GM19463 (cell line): Measurements from ENCODE around the gene CAPN9.
"Not testable (repeated sequence)": the region's sequence is repeated elsewhere in the genome, so short reads cannot be mapped to it uniquely, and the experiment has no call there.

Experiments used
- ATAC-seq: cut with Tn5 transposase; IDR thresholded peaks from one replicate; pipeline ENCODE4 v1.9.1; 2021; ENCODE audit warnings: mild to moderate bottlenecking, moderate library complexity; ENCODE audit not compliant: unreplicated experiment

Gene CAPN9

DNA sequence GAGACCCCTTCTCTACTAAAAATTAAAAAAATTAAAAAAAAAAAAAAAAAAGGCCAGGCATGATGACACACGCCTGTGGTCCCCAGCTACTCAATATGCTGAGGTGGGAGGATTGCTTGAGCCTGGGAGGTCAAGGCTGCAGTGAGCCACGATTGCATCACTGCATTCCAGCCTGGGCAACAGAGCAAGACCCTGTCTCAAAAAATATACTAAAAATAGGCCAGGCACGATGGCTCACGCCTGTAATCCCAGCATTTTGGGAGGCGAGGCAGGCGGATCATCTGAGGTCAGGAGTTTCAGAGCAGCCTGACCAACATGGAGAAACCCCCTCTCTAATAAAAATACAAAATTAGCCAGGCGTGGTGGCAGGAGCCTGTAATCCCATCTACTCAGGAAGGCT is 98.0 kb downstream of the CAPN9 start:
- not testable (repeated sequence) for ATAC-seq

DNA sequence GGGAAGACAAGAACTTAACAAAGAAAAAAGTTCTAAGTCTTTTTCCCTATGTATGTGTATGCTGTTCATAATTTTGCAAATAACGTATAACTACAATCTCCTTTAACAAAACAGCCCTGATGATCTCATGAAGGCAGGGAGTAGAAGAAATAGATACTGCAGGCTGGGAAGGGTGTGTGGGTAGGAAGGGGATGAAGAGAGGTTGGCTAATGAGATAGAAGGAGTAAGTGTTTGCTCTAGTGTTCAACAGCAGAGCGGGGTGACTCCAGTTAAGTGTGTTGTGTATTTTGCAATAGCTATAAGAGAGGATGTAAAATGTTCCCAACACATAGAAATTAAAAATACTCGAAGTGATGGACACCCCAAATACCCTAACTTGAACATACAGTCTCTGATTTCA is 101.0 kb downstream of the CAPN9 start:
- no peak for ATAC-seq

DNA sequence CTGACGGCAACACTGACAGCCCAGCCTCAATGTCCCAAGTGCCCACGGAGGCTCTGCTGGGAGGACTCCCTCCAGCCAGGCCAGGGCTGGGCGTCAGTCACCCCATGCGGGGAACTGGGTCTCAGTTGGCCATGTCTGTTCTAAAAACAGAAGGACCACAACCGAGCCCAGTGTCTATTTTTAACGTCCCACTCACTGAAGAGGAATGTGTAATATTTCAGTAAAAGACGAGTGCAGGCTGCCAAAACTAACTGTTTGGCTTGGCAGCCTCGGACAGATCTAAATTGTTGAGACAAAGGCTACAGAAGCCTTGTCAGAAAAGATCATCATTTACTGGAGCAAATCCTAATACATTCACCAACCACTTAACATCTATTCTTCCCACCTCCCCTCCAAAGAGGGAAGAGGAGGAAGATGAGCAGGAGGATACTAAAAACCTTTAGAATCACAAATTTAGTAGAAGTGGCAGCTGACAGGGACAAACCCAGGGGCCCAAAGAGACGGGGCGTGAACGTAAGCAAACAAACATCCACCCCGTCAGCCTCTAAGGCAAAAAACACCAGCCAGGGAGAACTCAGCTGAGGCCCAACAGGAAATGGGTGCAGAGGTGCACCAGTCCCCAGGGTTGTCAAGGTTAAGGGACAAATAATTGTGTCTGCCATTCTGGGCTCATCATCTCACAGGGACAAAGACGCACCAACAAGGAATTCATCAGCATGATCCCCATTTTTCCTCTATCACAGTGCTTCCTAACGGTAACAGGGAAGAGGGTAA is 102.5 kb downstream of the CAPN9 start:
- ATAC-seq: no peak

DNA sequence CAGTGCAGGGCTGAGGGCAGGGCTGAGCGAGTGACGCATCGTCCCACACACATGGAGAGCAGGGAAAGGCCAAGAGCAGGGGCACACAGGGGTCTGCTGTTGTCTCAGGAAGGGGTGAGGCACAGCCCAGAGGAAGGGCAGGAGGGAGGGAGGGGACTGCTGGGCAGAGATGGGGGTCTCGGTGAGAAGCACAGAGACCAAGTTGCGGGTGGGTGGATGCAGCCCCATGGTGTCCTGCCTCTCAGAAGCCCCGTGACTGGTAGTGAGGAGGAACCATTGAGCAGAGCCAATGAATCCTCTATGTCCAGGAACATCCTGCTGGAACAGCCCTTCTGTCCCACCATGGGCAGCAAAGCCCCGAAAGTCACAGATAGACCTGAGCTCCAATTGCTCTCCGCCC is 103.4 kb downstream of the CAPN9 start:
- no peak for ATAC-seq

DNA sequence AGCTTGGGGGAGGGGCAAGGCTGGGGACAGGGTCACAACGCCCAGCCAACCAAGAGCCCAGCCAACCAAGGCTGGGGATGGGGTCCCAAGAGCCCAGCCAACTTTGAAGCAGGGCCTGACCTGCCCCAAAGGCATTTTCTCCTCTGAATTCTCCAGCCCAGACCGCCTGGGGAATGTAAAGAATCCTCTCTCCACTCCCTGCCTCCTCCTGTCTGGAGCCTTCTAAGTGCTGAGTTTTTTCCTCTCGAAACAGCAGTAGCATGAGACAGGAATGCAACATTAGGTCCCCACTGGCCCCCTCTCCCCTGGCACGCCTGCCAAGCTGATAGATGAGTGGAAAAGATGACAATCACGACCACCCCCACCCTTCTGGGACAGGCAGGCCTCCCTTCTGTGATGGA is 104.1 kb downstream of the CAPN9 start:
- ATAC-seq: no peak
